Right lobe of liver (tissue), 6 donors: ENCODE measurements around the gene RDH12. TPM values are rescaled to one million over a fixed set of nuclear protein-coding genes. Genes with fewer than 3 reads are reported as not detected.

Experiments
- ATAC-seq, 4 donors: fragments of 200-7000 bp; cut with Tn5 transposase; one replicate each; pipeline ENCODE4 v1.9.1; 2020; ENCODE audit warnings: mild to moderate bottlenecking in 4 of 4, moderate library complexity in 4 of 4
- DNase-seq, 3 donors: peaks; one replicate each; pipeline ENCODE4 v3.0.0-alpha.2; 2020
- H3K27ac ChIP-seq, 3 donors: fragments of 200-600 bp; one replicate each; pipeline ENCODE4 v1.8.0; 2022
- H3K27me3 ChIP-seq, 2 donors: fragments of 200-600 bp; one replicate each; pipeline ENCODE4 v1.8.0; 2022
- H3K36me3 ChIP-seq, 4 donors: fragments of 200-600 bp; sonication (generic) in 1 of 4; one replicate each; pipeline versions ENCODE4 v1.5.1 to v1.8.0; 2017 to 2022; ENCODE audit warnings: control low read depth in 1 of 4
- H3K4me1 ChIP-seq, 4 donors: fragments of 200-600 bp; sonication (generic) in 1 of 4; one replicate each; pipeline versions ENCODE4 v1.5.1 to v1.8.0; 2017 to 2022; ENCODE audit warnings: control low read depth in 1 of 4
- H3K4me3 ChIP-seq, 3 donors: fragments of 200-600 bp; one replicate each; pipeline ENCODE4 v1.8.0; 2022
- H3K9me3 ChIP-seq, 4 donors: fragments of 200-600 bp; sonication (generic) in 1 of 4; one replicate each; pipeline versions ENCODE4 v1.5.1 to v1.8.0; 2017 to 2022; ENCODE audit warnings: control low read depth in 1 of 4
- CTCF ChIP-seq, 4 donors: fragments of 200-600 bp in 3 of 4; fragments of 450-650 bp in 1 of 4; IDR thresholded peaks; one replicate each; pipeline versions ENCODE4 v1.5.1 to v1.8.0; 2016 to 2022; ENCODE audit warnings: antibody characterized with exemption in 4 of 4, mild to moderate bottlenecking in 2 of 4
- POLR2A ChIP-seq: fragments of 450-650 bp; IDR thresholded peaks from one replicate; pipeline ENCODE4 v1.6.1; 2017; ENCODE audit warnings: antibody characterized with exemption, mild to moderate bottlenecking
- WGBS: methylation state at CpG from one replicate; pipeline ENCODE4 v1.1.6; 2018; ENCODE audit warnings: low coverage, low lambda C conversion rate; ENCODE audit not compliant: insufficient coverage; ENCODE audit errors: missing lambda C conversion rate; 5-methylcytosine and 5-hydroxymethylcytosine counted together
- intact Hi-C, 2 donors: fragments of 100-400 bp; cut with DNase I; formaldehyde crosslinking; loops; one replicate each; pipeline versions ENCODE4 v1.11.2 to v1.14.1; 2022
- total RNA-seq, 6 experiments: library from RNA; depleted of rRNA in 2 of 6; stranded (reverse); fragments of >200 nt in 2 of 6; fragmentation: NEBNext Ultra II Directional in 3 of 6; extraction: Animal tissue kit (Norgen Biotek cat#: 25700) in 3 of 6; gene quantifications; one replicate each; pipeline versions ENCODE4 v1.1.0 to v1.2.4, GENCODE V29; 2016 to 2023
- donor health status: DM: no; HTN: yes; CAD: no.
- donor health status: DM: no; HTN: no; CAD: no.
- donor health status: DM: no; HTN: no; CAD: no.
- donor health status: DM: no; HTN: yes; CAD: no.
- donor health status: DM: no; HTN: yes; CAD: no.

The RDH12 gene
- total RNA-seq, 6 experiments from 2014 or later: 0.22 to 2.4 (median 1.2) TPM

GRCh38 chr14:67768219-67768618 is 66.5 kb downstream of the RDH12 start:
- H3K36me3 ChIP-seq: peaks cover 0 to 77% (median 12%) of the 10 kb centered on the region in 4 donors
- TF ChIP-seq POLR2A (no peak), CTCF (IDR thresholded peaks at IDR 0.05) (no peak)
- peak in 3 of 4 donors; percentile 19 to 64 (median 61) for ATAC-seq
- no peak overlapping the region for H3K4me3 ChIP-seq
- intact Hi-C loops: no loop called here
- H3K27me3 ChIP-seq: no peaks in the 10 kb centered on the region
- no peak for DNase-seq
- no peak overlapping the region for H3K27ac ChIP-seq
- WGBS: 48% methylated on average over 2 of the region's 2 CpGs
- peaks cover 0 to 7% (median 0%) of the 10 kb centered on the region in 4 donors for H3K4me1 ChIP-seq
- no peaks in the 10 kb centered on the region for H3K9me3 ChIP-seq

- Histone ChIP-seq H3K36me3 (peaks cover 0 to 75% (median 39%) of the 10 kb centered on the region in 4 donors), H3K27me3 (no peaks in the 10 kb centered on the region), H3K4me1 (no peaks in the 10 kb centered on the region), H3K27ac (no peak overlapping the region), H3K9me3 (no peaks in the 10 kb centered on the region), H3K4me3 (no peak overlapping the region)
- ATAC-seq (no peak), DNase-seq (no peak)
- 86% methylated on average over 5 of the region's 5 CpGs for WGBS
- intact Hi-C loops: no loop called here
- no peak for TF ChIP-seq CTCF (IDR thresholded peaks at IDR 0.05)
- TF ChIP-seq POLR2A: no peak
Measured at GRCh38 chr14:67773844-67774377, 72.2 kb downstream of the RDH12 start.

GRCh38 chr14:67776653-67777322 is 75.1 kb downstream of the RDH12 start:
- Histone ChIP-seq H3K4me1 (no peaks in the 10 kb centered on the region), H3K9me3 (no peaks in the 10 kb centered on the region), H3K4me3 (no peak overlapping the region), H3K36me3 (peaks cover 0 to 84% (median 37%) of the 10 kb centered on the region in 4 donors), H3K27ac (no peak overlapping the region), H3K27me3 (no peaks in the 10 kb centered on the region)
- no peak for DNase-seq
- intact Hi-C loops: no loop called here
- TF ChIP-seq POLR2A: no peak
- no peak for TF ChIP-seq CTCF (IDR thresholded peaks at IDR 0.05)
- 42% methylated on average over 3 of the region's 4 CpGs for WGBS
- no peak for ATAC-seq

- H3K4me1 ChIP-seq: no peaks in the 10 kb centered on the region
- ATAC-seq (no peak), DNase-seq (no peak)
- no peak overlapping the region for H3K27ac ChIP-seq
- intact Hi-C loops: no loop called here
- H3K4me3 ChIP-seq: no peak overlapping the region
- no peaks in the 10 kb centered on the region for H3K9me3 ChIP-seq
- no peaks in the 10 kb centered on the region for H3K27me3 ChIP-seq
- H3K36me3 ChIP-seq: peaks cover 0 to 91% (median 44%) of the 10 kb centered on the region in 4 donors
- TF ChIP-seq POLR2A: no peak
- no peak for TF ChIP-seq CTCF (IDR thresholded peaks at IDR 0.05)
- 75% methylated on average over 1 of the region's 1 CpG for WGBS
Measured at GRCh38 chr14:67778792-67779191, 77.1 kb downstream of the RDH12 start.
